K562 (cell line): Measurements from ENCODE around the gene TTC28. TPM values are rescaled to one million over a fixed set of nuclear protein-coding genes. Genes with fewer than 3 reads are reported as not detected.

Source experiments
- ATAC-seq: fragments of 200-7000 bp; cut with Tn5 transposase; 3 replicates; pipeline ENCODE4 v1.9.1; 2020; ENCODE audit warnings: moderate library complexity
- BruUV-seq: library from RNA; stranded (reverse); fragments of 400-500 nt; replicated peaks from 2 replicates; lab custom pipeline; 2021; lab: Mats Ljungman, UMichigan
- CTCF ChIA-PET: fragments of 300-600 bp; formaldehyde crosslinking; extraction: SDS; loops from one replicate; lab custom pipeline; 2021; ENCODE audit warnings: low intra/inter-chr PET ratio; lab: Yijun Ruan, JAX
- POLR2A ChIA-PET: fragments of 300-600, 350-650 bp; sonication (Branson Sonifier 250); formaldehyde crosslinking; extraction: SDS; loops from one replicate; lab custom pipeline; 2021; ENCODE audit warnings: antibody characterized with exemption, inconsistent platforms; lab: Yijun Ruan, JAX
- DNase-seq, 4 experiments: peaks; one replicate each; pipeline versions ENCODE4 v3.0.0 to v3.0.0-alpha.2; 2011 to 2018; ENCODE audit warnings: low spot score in 3 of 4, mixed read lengths in 3 of 4; ENCODE audit errors: extremely low read depth in 1 of 4
- FAIRE-seq: peaks from 2 replicates; lab custom pipeline; 2011; peaks lifted over from hg19 to GRCh38; lab: Jason Lieb, UNC
- H2AFZ ChIP-seq: 2 replicates; pipeline ENCODE4 v1.6.0; 2011; ENCODE audit warnings: low read depth, low read length, control low read depth, inconsistent platforms
- H3K27ac ChIP-seq: fragments of 200-600 bp; 3 replicates; pipeline ENCODE4 v1.8.0; 2011; ENCODE audit warnings: low read depth, mild to moderate bottlenecking, control low read depth, inconsistent platforms, low read length, moderate library complexity, mixed read lengths; ENCODE audit errors: extremely low read depth
- H3K27me3 ChIP-seq, 2 experiments: fragments of 300-600 bp in 1 of 2; 2 replicates in 1 of 2; 3 replicates in 1 of 2; pipeline versions ENCODE4 v1.6.0 to v1.8.0; 2011; ENCODE audit warnings: inconsistent platforms in 2 of 2, low read length in 2 of 2, mild to moderate bottlenecking in 1 of 2, mixed read lengths in 1 of 2, moderate library complexity in 1 of 2; ENCODE audit not compliant: control insufficient read depth in 2 of 2, insufficient read depth in 2 of 2
- H3K36me3 ChIP-seq: fragments of 300-600 bp; 3 replicates; pipeline ENCODE4 v1.8.0; 2011; ENCODE audit warnings: mild to moderate bottlenecking, low read length, inconsistent platforms; ENCODE audit not compliant: control insufficient read depth, insufficient read depth
- H3K4me1 ChIP-seq, 2 experiments: fragments of 200-600 bp in 1 of 2; replicated peaks in 1 of 2; 2 replicates in 1 of 2; 3 replicates in 1 of 2; pipeline versions ENCODE4 v1.5.1 to v1.8.0; 2011; ENCODE audit warnings: inconsistent platforms in 2 of 2, low read length in 2 of 2, mild to moderate bottlenecking in 1 of 2, mixed read lengths in 1 of 2, moderate library complexity in 1 of 2; ENCODE audit not compliant: control insufficient read depth in 2 of 2, insufficient read depth in 2 of 2
- H3K4me2 ChIP-seq: 2 replicates; pipeline ENCODE4 v1.6.1; 2011; ENCODE audit warnings: low read length, control low read depth, inconsistent platforms, mixed read lengths; ENCODE audit not compliant: insufficient read depth
- H3K4me3 ChIP-seq: fragments of 200-600 bp; sonication (generic), shearing (Covaris generic); 2 replicates; pipeline ENCODE4 v1.5.1; 2016; ENCODE audit warnings: control low read depth, inconsistent platforms
- H3K79me2 ChIP-seq: fragments of 200-600 bp; 3 replicates; pipeline ENCODE4 v1.8.0; 2011; ENCODE audit warnings: low read length, inconsistent platforms; ENCODE audit not compliant: control insufficient read depth, insufficient read depth
- H3K9ac ChIP-seq, 2 experiments: 2 replicates each; pipeline versions ENCODE4 v1.6.0 to v1.6.1; 2011; ENCODE audit warnings: low read depth in 2 of 2, low read length in 2 of 2, control low read depth in 1 of 2, inconsistent platforms in 1 of 2, mild to moderate bottlenecking in 1 of 2, mixed read lengths in 1 of 2; ENCODE audit not compliant: insufficient read depth in 1 of 2
- H3K9me1 ChIP-seq: one replicate; pipeline ENCODE4 v1.6.0; 2011; ENCODE audit warnings: inconsistent platforms, mild to moderate bottlenecking, low read length, moderate library complexity; ENCODE audit not compliant: control insufficient read depth, insufficient read depth
- H3K9me3 ChIP-seq: replicated peaks from 2 replicates; pipeline ENCODE4 v1.5.1; 2011; ENCODE audit warnings: low read depth, low read length, inconsistent platforms; ENCODE audit not compliant: control insufficient read depth, insufficient read depth
- H4K20me1 ChIP-seq: replicated peaks from 2 replicates; pipeline ENCODE4 v1.6.1; 2011; ENCODE audit warnings: low read length, inconsistent platforms, mixed read lengths; ENCODE audit not compliant: control insufficient read depth, insufficient read depth
- CEBPG ChIP-seq, 3 experiments: fragments of 200-800 bp in 1 of 3; sonication (Bioruptor generic) in 1 of 3; sonication (generic) in 1 of 3; formaldehyde crosslinking in 1 of 3; IDR thresholded peaks in 2 of 3; conservative IDR thresholded peaks in 1 of 3; 2 replicates each; pipeline versions ENCODE4 v1.6.1 to v1.8.0; 2016 to 2022; ENCODE audit warnings: missing compliant biosample characterization in 2 of 3, missing genetic modification characterization in 2 of 3, mild to moderate bottlenecking in 1 of 3, missing genetic modification reagents in 1 of 3
- E2F1 ChIP-seq: sonication (generic); formaldehyde crosslinking; IDR thresholded peaks from 2 replicates; pipeline ENCODE4 v1.8.1; 2023; ENCODE audit warnings: mild to moderate bottlenecking, missing genetic modification reagents, moderate library complexity
- JUND ChIP-seq, 2 experiments: IDR thresholded peaks; 2 replicates in 1 of 2; 3 replicates in 1 of 2; pipeline ENCODE4 v1.6.1; 2011; ENCODE audit warnings: borderline replicate concordance in 2 of 2, low read depth in 2 of 2, low read length in 2 of 2, improper control_type of control experiment in 1 of 2, missing biosample characterization in 1 of 2, missing genetic modification characterization in 1 of 2, missing genetic modification reagents in 1 of 2
- PHB ChIP-seq: fragments of 250-450 bp; sonication (Bioruptor Pico); IDR thresholded peaks from 2 replicates; pipeline ENCODE4 v1.5.0; 2021
- PKNOX1 ChIP-seq: fragments of 450-650 bp; IDR thresholded peaks from 2 replicates; pipeline ENCODE4 v1.6.1; 2016
- TAF15 ChIP-seq: fragments of 200-400 bp; formaldehyde crosslinking; IDR thresholded peaks from 2 replicates; pipeline ENCODE4 v1.6.1; 2017; ENCODE audit warnings: mild to moderate bottlenecking, low read depth, low read length, moderate library complexity
- ZNF121 ChIP-seq: sonication (generic); formaldehyde crosslinking; conservative IDR thresholded peaks from 2 replicates; pipeline ENCODE4 v1.8.0; 2022; ENCODE audit warnings: missing genetic modification reagents
- ZNF512 ChIP-seq: IDR thresholded peaks from 2 replicates; pipeline ENCODE4 v1.6.1; 2016; ENCODE audit warnings: missing genetic modification characterization, missing compliant biosample characterization
- ZNF780A ChIP-seq: fragments of 250-450 bp; sonication (Bioruptor Pico); IDR thresholded peaks from 2 replicates; pipeline ENCODE4 v1.5.0; 2021; ENCODE audit warnings: mild to moderate bottlenecking
- ZSCAN32 ChIP-seq: fragments of 450-650 bp; formaldehyde crosslinking; IDR thresholded peaks from 2 replicates; pipeline ENCODE4 v1.4.0; 2020; ENCODE audit warnings: mild to moderate bottlenecking, moderate library complexity
- WGBS: fragments of 100-300 bp; shearing (Covaris generic); methylation state at CpG from one replicate; pipeline ENCODE4 v1.1.6; 2016; ENCODE audit warnings: low coverage, mixed read lengths; ENCODE audit not compliant: insufficient coverage; ENCODE audit errors: missing lambda C conversion rate; 5-methylcytosine and 5-hydroxymethylcytosine counted together
- in situ Hi-C: fragments of 300-500 bp; cut with MboI; formaldehyde crosslinking; loops from 4 replicates; pipeline ENCODE4 v1.15.0; 2018; ENCODE audit warnings: inconsistent platforms, mixed read lengths
- intact Hi-C: fragments of 100-400 bp; cut with micrococcal nuclease; formaldehyde crosslinking; loops from 2 replicates; pipeline ENCODE4 v1.14.2; 2022
- polyA plus RNA-seq, 8 experiments: library from polyadenylated mRNA; depleted of rRNA in 4 of 8; stranded (reverse) in 5 of 8; unstranded in 3 of 8; fragments of >200 nt; fragmentation: Nextera tagmentation in 2 of 8; fragmentation: Illumina TruSeq in 1 of 8; extraction: Ambion mirVana in 2 of 8; extraction: Trizol in 1 of 8; gene quantifications; 2 replicates each; pipeline versions ENCODE4 v1.2.1 to v1.2.3, GENCODE V29; 2011 to 2014; ENCODE audit warnings: inconsistent platforms in 1 of 8, missing spikeins in 1 of 8
- total RNA-seq, 7 experiments: library from RNA; depleted of rRNA in 6 of 7; stranded (reverse); fragments of >200 nt in 6 of 7; fragmentation: Illumina TruSeq in 2 of 7; extraction: Trizol in 2 of 7; gene quantifications; 2 replicates each; pipeline versions ENCODE4 v1.2.1 to v1.2.3, GENCODE V29; 2011 to 2021; ENCODE audit warnings: low replicate concordance in 1 of 7

TTC28 gene
- total and polyA plus RNA-seq, 9 of the 15 experiments (the other 6 are each of a cell fraction or from before 2014, with no cell fraction given) = 0.22 to 10.7 (median 3.1) TPM

- TF ChIP-seq ZNF512 (tag) (peak; percentile 59), ZNF121 (no peak), PHB (CRISPR knock-in tag) (no peak)
- ATAC-seq = no peak
- Histone ChIP-seq H3K27ac (no peak overlapping the region), H3K4me3 (no peak overlapping the region), H3K9me1 (no peaks in the 10 kb centered on the region), H4K20me1 (no peaks in the 10 kb centered on the region), H3K4me2 (no peak overlapping the region), H2AFZ (no peak overlapping the region), H3K79me2 (no peaks in the 10 kb centered on the region), H3K4me1 (no peaks in the 10 kb centered on the region; a peak in 1 of 5 replicates), H3K9ac (no peak overlapping the region), H3K36me3 (no peaks in the 10 kb centered on the region), H3K9me3 (no peaks in the 10 kb centered on the region), H3K27me3 (no peaks in the 10 kb centered on the region)
- ChIA-PET CTCF (no interaction called here), POLR2A (interaction anchor here (1.4 kb wide), 1 partner anchor 13 kb away, joined by 3 read pairs; no protein-coding TSS in a partner anchor)
- TSS peak; percentile 41 for BruUV-seq
- DNase-seq = no peak
- in situ Hi-C loops = no loop called here
- no peak for FAIRE-seq
- intact Hi-C loops = no loop called here
- no CpG with 5 or more reads among the region's 1 CpG for WGBS
Measured at GRCh38 chr22:28628766-28629165, 50.9 kb downstream of the TTC28 start.

GRCh38 chr22:28627791-28628190 lies 51.8 kb downstream of the TTC28 start:
- no peak for FAIRE-seq
- H3K9ac ChIP-seq = no peak overlapping the region
- H3K27me3 ChIP-seq = no peaks in the 10 kb centered on the region
- H3K79me2 ChIP-seq = no peaks in the 10 kb centered on the region
- intact Hi-C loops = no loop called here
- no TSS peak for BruUV-seq
- in situ Hi-C loops = no loop called here
- H3K4me2 ChIP-seq = no peak overlapping the region
- DNase-seq = no peak
- no peak for ATAC-seq
- POLR2A ChIA-PET = no interaction called here
- CTCF ChIA-PET = interaction anchor here (0.6 kb wide), 2 partner anchors 35 to 195 kb away, joined by 3 to 7 read pairs; no protein-coding TSS in a partner anchor
- no peaks in the 10 kb centered on the region for H3K9me3 ChIP-seq
- no peaks in the 10 kb centered on the region for H3K36me3 ChIP-seq
- no peaks in the 10 kb centered on the region for H4K20me1 ChIP-seq
- H2AFZ ChIP-seq = no peak overlapping the region
- H3K27ac ChIP-seq = no peak overlapping the region
- no peaks in the 10 kb centered on the region for H3K9me1 ChIP-seq
- no peaks in the 10 kb centered on the region; a peak in 1 of 5 replicates for H3K4me1 ChIP-seq
- H3K4me3 ChIP-seq = no peak overlapping the region
- TF ChIP-seq TAF15 = no peak
- no peak for TF ChIP-seq E2F1
- no peak for TF ChIP-seq ZSCAN32
- TF ChIP-seq JUND (IDR thresholded peaks at IDR 0.05; ENCODE audit: borderline replicate concordance, low read depth, low read length) = peak; percentile 17; the same call in 1 of the 2 replicates
- no peak for TF ChIP-seq JUND (tag; IDR thresholded peaks at IDR 0.05; ENCODE audit: borderline replicate concordance, low read depth, low read length)
- no peak for TF ChIP-seq ZNF780A (CRISPR knock-in tag)
- no peak for TF ChIP-seq PKNOX1
- TF ChIP-seq CEBPG (CRISPR knock-in tag; IDR thresholded peaks at IDR 0.05) = no peak
- TF ChIP-seq CEBPG (tag; conservative IDR thresholded peaks at IDR 0.05 in 1 of 2, IDR thresholded peaks at IDR 0.05 in 1 of 2) = peak in 1 of 2 experiments; percentile 49; a peak in 1 of 4 replicates
